Activated CD4-positive, alpha-beta T cell treated with anti-CD3 and anti-CD28 coated beads for 24 hours (primary cell): Measurements from ENCODE around the gene FNDC11.
"Not testable (repeated sequence)": the region's sequence is repeated elsewhere in the genome, so short reads cannot be mapped to it uniquely, and the experiment has no call there.

Source experiments
- DNase-seq, 2 donors: peaks; one replicate each; pipeline ENCODE4 v3.0.0-alpha.2; 2020; ENCODE audit warnings: low read depth in 2 of 2

The FNDC11 gene, protein sequence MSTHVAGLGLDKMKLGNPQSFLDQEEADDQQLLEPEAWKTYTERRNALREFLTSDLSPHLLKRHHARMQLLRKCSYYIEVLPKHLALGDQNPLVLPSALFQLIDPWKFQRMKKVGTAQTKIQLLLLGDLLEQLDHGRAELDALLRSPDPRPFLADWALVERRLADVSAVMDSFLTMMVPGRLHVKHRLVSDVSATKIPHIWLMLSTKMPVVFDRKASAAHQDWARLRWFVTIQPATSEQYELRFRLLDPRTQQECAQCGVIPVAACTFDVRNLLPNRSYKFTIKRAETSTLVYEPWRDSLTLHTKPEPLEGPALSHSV

DNA sequence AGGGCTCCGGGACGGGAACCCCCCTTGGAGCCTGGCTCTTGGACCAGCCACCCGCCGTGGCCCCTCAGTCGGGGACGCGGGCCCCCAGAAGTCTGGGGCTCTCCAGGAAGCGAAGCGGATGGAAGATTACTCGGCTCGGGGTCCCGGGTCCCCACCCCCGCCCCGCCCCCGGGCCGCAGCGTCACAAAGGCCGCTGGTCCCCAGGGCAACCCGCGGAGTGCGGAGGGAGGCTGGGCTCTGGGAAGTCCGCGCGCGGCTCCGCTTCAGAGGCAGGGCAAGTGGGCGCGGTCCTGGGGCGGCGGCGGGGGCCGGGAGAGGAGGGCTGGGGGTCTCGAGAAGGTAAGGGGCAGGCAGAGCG is at the start of gene FNDC11:
Gene FNDC11 (plus strand): TSS at position 227 of the 358 bp plus-strand sequence. CDS start 1,505 bp downstream, outside the sequence.
- DNase-seq, result peak in 1 of 2 donors; percentile 7

DNA sequence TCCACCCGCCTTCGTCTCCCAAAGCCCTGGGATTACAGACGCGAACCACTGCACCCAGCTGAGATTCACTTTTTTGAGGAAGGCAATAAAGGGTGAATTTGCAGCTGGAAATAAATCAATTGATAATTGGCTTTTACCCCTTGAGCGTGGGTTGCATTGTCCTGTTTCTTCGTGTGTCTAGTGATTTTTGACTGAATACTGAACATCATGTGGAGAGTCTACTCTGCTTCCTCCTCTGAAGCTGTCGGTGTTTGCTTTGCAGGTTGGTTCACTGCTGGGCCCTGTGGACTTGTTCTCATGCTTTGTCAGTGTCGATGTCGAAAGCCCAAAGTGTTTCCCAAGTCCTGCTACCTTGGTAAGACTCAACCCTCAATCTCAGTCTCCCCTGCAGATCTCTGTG is 49.3 kb upstream of the FNDC11 start:
- DNase-seq, result no peak

GRCh38 chr20:63505281-63505680 is 48.7 kb upstream of the FNDC11 start:
- no peak for DNase-seq

- DNase-seq, result no peak
Measured at GRCh38 chr20:63505723-63506122, 48.2 kb upstream of the FNDC11 start.

GRCh38 chr20:63507083-63507743 is 46.7 kb upstream of the FNDC11 start:
- no peak for DNase-seq

DNA sequence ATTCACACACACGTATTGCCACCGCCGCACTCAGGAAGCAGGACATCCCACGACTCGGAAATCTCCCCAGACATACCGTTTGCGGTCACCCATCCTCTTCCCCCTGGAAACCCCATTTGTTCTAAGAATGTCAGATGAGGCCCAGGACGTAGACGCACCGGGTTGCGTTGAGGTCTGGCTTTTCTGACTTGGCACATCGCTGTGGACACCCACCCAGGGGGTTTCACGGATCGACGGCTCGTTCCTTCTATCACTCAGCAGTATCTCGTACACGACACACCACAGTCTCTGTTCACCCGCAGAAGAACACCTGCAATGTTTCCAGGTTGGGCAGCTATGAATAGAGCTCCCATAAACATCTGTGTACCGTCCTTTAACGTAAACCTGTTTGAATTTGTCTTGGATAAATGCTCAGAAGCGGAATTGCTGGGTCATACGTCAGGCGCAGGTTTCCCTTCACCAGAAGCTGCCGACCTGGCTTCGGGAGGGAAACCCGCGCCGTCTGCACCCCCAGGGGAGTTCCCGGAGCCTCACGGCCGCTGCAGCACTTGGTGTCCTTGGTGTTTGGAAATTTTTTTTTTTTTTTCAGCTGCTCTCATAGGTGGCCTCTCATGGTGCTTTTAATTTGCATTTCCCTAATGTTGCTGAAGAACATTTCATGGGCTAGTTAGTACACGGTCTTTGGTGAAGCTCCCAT is 45.7 kb upstream of the FNDC11 start:
- DNase-seq, result no peak

DNA sequence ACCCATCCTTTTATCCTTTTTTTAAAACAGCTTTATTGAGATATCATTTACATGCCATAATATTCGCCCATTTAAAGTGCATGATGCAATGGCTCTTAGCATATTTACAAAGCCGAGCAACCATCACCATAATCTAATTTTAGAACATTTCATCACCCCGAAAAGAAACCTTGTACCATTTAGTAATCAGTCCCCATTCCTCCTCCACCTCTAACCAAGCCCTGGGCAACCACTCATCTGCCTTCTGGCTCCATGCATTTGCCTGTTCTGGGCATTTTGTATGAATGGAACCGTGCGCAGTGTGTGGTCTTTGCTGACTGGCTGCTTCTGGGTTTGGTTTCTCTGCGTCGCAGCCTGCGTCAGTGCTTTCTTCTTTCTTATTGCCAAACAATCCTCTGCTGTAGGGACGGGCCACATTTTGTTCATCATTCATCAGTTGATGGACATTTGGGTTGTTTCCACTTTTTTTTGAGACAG is 44.8 kb upstream of the FNDC11 start:
- DNase-seq, result no peak

- DNase-seq, result no peak
Measured at GRCh38 chr20:63513207-63513606, 40.8 kb upstream of the FNDC11 start.

GRCh38 chr20:63514520-63514919 is 39.4 kb upstream of the FNDC11 start:
- DNase-seq, result not testable (repeated sequence)

DNA sequence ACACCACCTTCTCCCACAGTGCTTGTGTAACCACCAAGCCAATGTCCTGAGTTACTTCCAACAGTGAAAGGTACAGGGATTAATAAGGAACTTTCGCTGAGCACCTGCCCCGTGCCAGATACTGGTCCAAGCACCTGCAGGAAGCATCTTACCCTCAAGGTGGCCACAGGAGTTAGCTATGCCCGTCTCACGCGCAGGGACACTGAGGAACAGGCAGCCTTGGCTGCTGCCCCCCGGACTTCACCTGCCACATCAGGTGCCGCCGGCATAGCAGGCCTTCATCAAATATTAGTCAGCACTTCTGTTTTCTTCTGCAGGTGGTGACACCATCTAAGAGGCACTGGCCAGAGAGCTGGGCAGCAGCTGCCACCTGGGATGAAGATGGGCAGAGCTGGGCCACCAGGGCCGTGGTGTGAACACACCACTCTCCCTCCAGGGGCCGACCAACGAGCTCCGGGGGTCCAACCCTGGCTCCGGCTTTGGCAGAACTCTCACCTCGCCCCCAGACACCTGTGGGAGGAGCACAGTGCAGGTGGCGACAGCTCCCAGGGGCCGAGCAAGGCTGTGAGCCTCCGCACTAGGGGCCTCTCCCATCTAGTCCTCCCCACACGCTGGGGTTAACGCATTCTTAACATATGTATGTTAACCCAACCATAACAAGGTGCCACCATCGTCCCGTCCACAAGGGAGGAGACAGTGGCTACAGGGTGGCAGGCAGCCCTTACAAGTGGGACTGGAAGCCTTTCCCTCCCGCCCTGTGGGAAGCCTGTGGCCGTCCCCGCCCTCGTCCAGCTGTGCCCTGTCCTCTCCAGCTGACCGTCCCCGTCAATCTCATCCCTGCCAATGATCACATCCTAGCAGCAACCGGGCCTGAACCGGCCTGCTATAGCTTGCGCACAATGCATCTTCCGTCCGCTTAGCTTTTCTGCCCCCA is 36.3 kb upstream of the FNDC11 start:
- DNase-seq, result no peak

GRCh38 chr20:63518351-63518861 is 35.6 kb upstream of the FNDC11 start:
- no peak for DNase-seq

GRCh38 chr20:63518946-63519667 is 34.9 kb upstream of the FNDC11 start:
- DNase-seq, result no peak

GRCh38 chr20:63519668-63520503 is 34.1 kb upstream of the FNDC11 start:
- peak; percentile 35 to 49 for DNase-seq

DNA sequence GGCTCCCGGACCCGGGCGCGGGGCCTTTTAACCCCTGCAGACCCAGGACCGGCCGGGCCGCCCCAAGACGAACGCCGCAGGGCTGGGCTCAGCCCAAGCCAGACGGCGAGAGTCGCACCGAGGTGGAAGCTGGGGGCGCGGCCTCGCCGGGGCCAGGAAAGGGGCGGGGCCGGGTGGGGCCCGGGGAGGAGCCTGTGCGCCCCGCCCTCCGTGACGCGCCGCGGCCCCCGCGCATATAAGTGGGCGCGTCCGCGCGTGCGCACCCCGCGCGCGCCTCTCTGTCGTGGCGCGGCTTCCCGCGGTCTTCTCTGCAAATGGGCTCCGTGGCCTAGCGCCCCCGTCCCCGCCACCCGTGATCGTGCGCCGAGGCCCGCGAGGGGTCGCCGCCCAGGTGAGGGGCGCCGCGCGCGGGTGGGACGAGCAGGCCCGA is 33.4 kb upstream of the FNDC11 start, which contains the start of gene PPDPF:
Gene PPDPF (plus strand): TSS at position 262 of the 430 bp plus-strand sequence. CDS start 544 bp downstream, outside the sequence.
- DNase-seq, result peak; percentile 75 to 78

DNA sequence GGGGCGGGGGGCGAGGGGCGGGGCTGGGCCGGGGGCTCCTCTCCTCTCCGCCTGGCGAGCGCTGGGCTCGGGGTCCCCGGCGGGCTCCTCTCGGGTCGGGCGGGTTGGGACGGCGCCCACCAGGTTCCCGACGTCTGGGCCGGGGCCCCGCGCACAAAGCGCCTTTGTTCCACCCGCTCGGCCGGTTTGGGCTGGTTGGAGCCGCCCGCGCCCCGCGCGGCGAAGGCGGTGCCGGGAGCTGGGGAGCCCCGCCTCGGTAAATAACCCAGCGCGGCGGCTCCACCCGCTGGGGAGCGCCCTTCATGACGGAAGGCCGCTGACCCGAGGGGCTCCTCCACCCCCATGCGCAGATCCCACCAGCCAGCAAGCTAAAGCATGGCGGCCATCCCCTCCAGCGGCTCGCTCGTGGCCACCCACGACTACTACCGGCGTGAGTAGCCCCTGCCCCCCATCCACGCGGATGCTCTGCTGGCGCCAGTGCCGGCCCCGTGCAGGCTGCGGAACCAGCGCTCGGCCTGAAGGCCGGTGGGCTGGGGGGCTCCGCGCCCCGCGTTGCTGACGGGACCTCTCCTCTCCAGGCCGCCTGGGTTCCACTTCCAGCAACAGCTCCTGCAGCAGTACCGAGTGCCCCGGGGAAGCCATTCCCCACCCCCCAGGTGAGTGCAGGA is 32.9 kb upstream of the FNDC11 start:
- peak; percentile 43 to 52 for DNase-seq

DNA sequence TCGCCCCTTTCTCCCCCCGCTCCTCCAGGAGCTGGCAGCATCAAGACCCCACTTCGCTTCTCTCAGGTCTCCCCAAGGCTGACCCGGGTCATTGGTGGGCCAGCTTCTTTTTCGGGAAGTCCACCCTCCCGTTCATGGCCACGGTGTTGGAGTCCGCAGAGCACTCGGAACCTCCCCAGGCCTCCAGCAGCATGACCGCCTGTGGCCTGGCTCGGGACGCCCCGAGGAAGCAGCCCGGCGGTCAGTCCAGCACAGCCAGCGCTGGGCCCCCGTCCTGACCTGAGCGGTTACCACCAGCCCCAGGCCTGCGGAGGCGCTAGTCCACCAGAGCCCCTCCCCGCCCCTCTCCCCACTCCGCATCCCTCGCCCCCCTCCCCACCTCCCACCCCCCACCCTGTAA is 32.4 kb upstream of the FNDC11 start:
- no peak for DNase-seq

- no peak for DNase-seq
Measured at GRCh38 chr20:63522091-63522868, 31.7 kb upstream of the FNDC11 start.

GRCh38 chr20:63522981-63523611 is 30.9 kb upstream of the FNDC11 start:
- no peak for DNase-seq
